Endothelial cell of umbilical vein (primary cell): ENCODE measurements around the gene TNFRSF12A. TPM values are rescaled to one million over a fixed set of nuclear protein-coding genes. Genes with fewer than 3 reads are reported as not detected.

Source experiments
- BruUV-seq: library from RNA; stranded (reverse); fragments of 400-500 nt; replicated peaks from 2 replicates; lab custom pipeline; 2021; lab: Mats Ljungman, UMichigan
- CTCF ChIA-PET: fragments of 300-600, 350-600 bp; sonication (Branson Sonifier 250); formaldehyde crosslinking; loops from one replicate; lab custom pipeline; 2021; ENCODE audit warnings: antibody characterized with exemption, inconsistent platforms; lab: Charles Lee
- POLR2A ChIA-PET: fragments of 300-600, 350-600 bp; sonication (Branson Sonifier 250); formaldehyde crosslinking; loops from one replicate; lab custom pipeline; 2021; ENCODE audit warnings: antibody characterized with exemption, inconsistent platforms; lab: Charles Lee
- DNase-seq: peaks from one replicate; pipeline ENCODE4 v3.0.0-alpha.2; 2011; ENCODE audit warnings: low read depth, low spot score
- FAIRE-seq: peaks from 2 replicates; lab custom pipeline; 2011; peaks lifted over from hg19 to GRCh38; lab: Jason Lieb, UNC
- H2AFZ ChIP-seq: 2 replicates; pipeline ENCODE4 v1.6.0; 2012; ENCODE audit warnings: low read depth, low read length, control low read depth, inconsistent platforms
- H3K27ac ChIP-seq: 2 replicates; pipeline ENCODE4 v1.5.1; 2011; ENCODE audit warnings: low read depth, mild to moderate bottlenecking, control low read depth, low read length, moderate library complexity; ENCODE audit not compliant: insufficient read depth
- H3K27me3 ChIP-seq, 2 experiments: 2 replicates each; pipeline versions ENCODE4 v1.6.0 to v1.6.1; 2011; ENCODE audit warnings: low read length in 2 of 2, mixed read lengths in 1 of 2; ENCODE audit not compliant: control insufficient read depth in 2 of 2, insufficient read depth in 2 of 2
- H3K36me3 ChIP-seq, 2 experiments: 2 replicates in 1 of 2; 3 replicates in 1 of 2; pipeline ENCODE4 v1.5.1; 2011; ENCODE audit warnings: low read length in 2 of 2, mild to moderate bottlenecking in 1 of 2, moderate library complexity in 1 of 2; ENCODE audit not compliant: control insufficient read depth in 2 of 2, insufficient read depth in 2 of 2; ENCODE audit errors: extremely low read depth in 1 of 2
- H3K4me1 ChIP-seq: 3 replicates; pipeline ENCODE4 v1.5.1; 2011; ENCODE audit warnings: mild to moderate bottlenecking, low read length; ENCODE audit not compliant: control insufficient read depth, insufficient read depth; ENCODE audit errors: extremely low read depth
- H3K4me2 ChIP-seq: 2 replicates; pipeline ENCODE4 v1.6.1; 2011; ENCODE audit warnings: low read length, control low read depth, mixed read lengths; ENCODE audit not compliant: insufficient read depth
- H3K4me3 ChIP-seq, 3 experiments: fragments of 200-600 bp in 1 of 3; sonication (generic), shearing (Covaris generic) in 1 of 3; replicated peaks in 1 of 3; 2 replicates each; pipeline ENCODE4 v1.5.1; 2011 to 2016; ENCODE audit warnings: control low read depth in 3 of 3, low read length in 3 of 3, mild to moderate bottlenecking in 2 of 3, inconsistent platforms in 1 of 3, low read depth in 1 of 3, moderate library complexity in 1 of 3; ENCODE audit not compliant: insufficient read depth in 1 of 3
- H3K79me2 ChIP-seq: 2 replicates; pipeline ENCODE4 v1.6.0; 2012; ENCODE audit warnings: low read length, inconsistent platforms; ENCODE audit not compliant: control insufficient read depth, insufficient read depth
- H3K9ac ChIP-seq: replicated peaks from 2 replicates; pipeline ENCODE3; 2011; ENCODE audit warnings: low read length, control low read depth; ENCODE audit not compliant: insufficient read depth; ENCODE audit errors: extremely low read depth
- H3K9me1 ChIP-seq: replicated peaks from 3 replicates; pipeline ENCODE4 v1.6.0; 2011; ENCODE audit warnings: mild to moderate bottlenecking, low read length; ENCODE audit not compliant: control insufficient read depth, insufficient read depth; ENCODE audit errors: extremely low read depth
- H3K9me3 ChIP-seq: replicated peaks from 2 replicates; pipeline ENCODE4 v1.5.1; 2012; ENCODE audit warnings: low read length, inconsistent platforms; ENCODE audit not compliant: control insufficient read depth, insufficient read depth
- H4K20me1 ChIP-seq: replicated peaks from 2 replicates; pipeline ENCODE3; 2011; ENCODE audit warnings: mild to moderate bottlenecking, low read length; ENCODE audit not compliant: control insufficient read depth, insufficient read depth; ENCODE audit errors: extremely low read depth
- EZH2 ChIP-seq: IDR thresholded peaks from 2 replicates; pipeline ENCODE4 v1.6.1; 2012; ENCODE audit warnings: borderline replicate concordance, low read depth, mild to moderate bottlenecking, moderate library complexity, low read length, inconsistent platforms; ENCODE audit not compliant: severe bottlenecking
- FOS ChIP-seq: IDR thresholded peaks from 2 replicates; pipeline ENCODE4 v1.6.1; 2011; ENCODE audit warnings: mild to moderate bottlenecking, low read length, moderate library complexity, borderline replicate concordance; ENCODE audit not compliant: insufficient read depth
- GATA2 ChIP-seq: IDR thresholded peaks from 2 replicates; pipeline ENCODE4 v1.7.0; 2011; ENCODE audit warnings: low read depth, mild to moderate bottlenecking, moderate library complexity, mixed read lengths, low read length; ENCODE audit not compliant: insufficient read length, insufficient read depth
- JUN ChIP-seq: IDR thresholded peaks from 2 replicates; pipeline ENCODE4 v1.6.1; 2011; ENCODE audit warnings: borderline replicate concordance, low read depth; ENCODE audit not compliant: insufficient read length, insufficient read depth
- MYC ChIP-seq: IDR thresholded peaks from one replicate; pipeline ENCODE4 v1.6.1; 2011; ENCODE audit warnings: mild to moderate bottlenecking, low read depth, low read length
- POLR2A ChIP-seq: IDR thresholded peaks from 2 replicates; pipeline ENCODE4 v1.6.1; 2012; ENCODE audit warnings: low read depth, mild to moderate bottlenecking, control low read depth, low read length
- POLR2AphosphoS5 ChIP-seq: IDR thresholded peaks from 2 replicates; pipeline ENCODE4 v1.6.1; 2012; ENCODE audit warnings: low read depth, mild to moderate bottlenecking, control low read depth, low read length, moderate library complexity; ENCODE audit not compliant: insufficient read depth
- dilution Hi-C: fragments of 300-500 bp; cut with MboI; formaldehyde crosslinking; loops from one replicate; pipeline ENCODE4 v1.15.0; 2019; ENCODE audit warnings: low sequenced_read_pairs; ENCODE audit not compliant: extremely low pct_ligation_motif_present
- intact Hi-C: fragments of 100-400 bp; cut with micrococcal nuclease; formaldehyde crosslinking; loops from one replicate; pipeline ENCODE4 v1.10.0; 2022
- polyA plus RNA-seq, 4 experiments: library from polyadenylated mRNA; depleted of rRNA in 3 of 4; stranded (reverse) in 3 of 4; unstranded in 1 of 4; fragments of >200 nt; gene quantifications; 2 replicates each; pipeline versions ENCODE4 v1.2.1 to v1.2.3, GENCODE V29; 2011 to 2012; ENCODE audit warnings: missing spikeins in 1 of 4
- total RNA-seq: library from RNA; stranded (reverse); gene quantifications from 2 replicates; pipeline ENCODE4 v1.2.3, GENCODE V29; 2021
- TF ChIP-seq, protein P1 (sequence below), 2 donors: IDR thresholded peaks; 1 replicate in 1 of 2; 2 replicates in 1 of 2; pipeline ENCODE4 v1.5.1; 2011; ENCODE audit warnings: low read length in 2 of 2, mild to moderate bottlenecking in 2 of 2, moderate library complexity in 2 of 2, control low read depth in 1 of 2, inconsistent platforms in 1 of 2, low read depth in 1 of 2; ENCODE audit not compliant: insufficient read depth in 1 of 2; ENCODE audit errors: extremely low read depth in 1 of 2
- TF ChIP-seq, protein P2 (sequence below): IDR thresholded peaks from 2 replicates; pipeline ENCODE4 v1.6.1; 2011; ENCODE audit not compliant: insufficient read depth, insufficient read length

The TNFRSF12A gene
- total and polyA plus RNA-seq, 2 donors (not counting 3 experiments of a cell fraction or from before 2014, with no cell fraction given) = 162 to 187 TPM

DNA sequence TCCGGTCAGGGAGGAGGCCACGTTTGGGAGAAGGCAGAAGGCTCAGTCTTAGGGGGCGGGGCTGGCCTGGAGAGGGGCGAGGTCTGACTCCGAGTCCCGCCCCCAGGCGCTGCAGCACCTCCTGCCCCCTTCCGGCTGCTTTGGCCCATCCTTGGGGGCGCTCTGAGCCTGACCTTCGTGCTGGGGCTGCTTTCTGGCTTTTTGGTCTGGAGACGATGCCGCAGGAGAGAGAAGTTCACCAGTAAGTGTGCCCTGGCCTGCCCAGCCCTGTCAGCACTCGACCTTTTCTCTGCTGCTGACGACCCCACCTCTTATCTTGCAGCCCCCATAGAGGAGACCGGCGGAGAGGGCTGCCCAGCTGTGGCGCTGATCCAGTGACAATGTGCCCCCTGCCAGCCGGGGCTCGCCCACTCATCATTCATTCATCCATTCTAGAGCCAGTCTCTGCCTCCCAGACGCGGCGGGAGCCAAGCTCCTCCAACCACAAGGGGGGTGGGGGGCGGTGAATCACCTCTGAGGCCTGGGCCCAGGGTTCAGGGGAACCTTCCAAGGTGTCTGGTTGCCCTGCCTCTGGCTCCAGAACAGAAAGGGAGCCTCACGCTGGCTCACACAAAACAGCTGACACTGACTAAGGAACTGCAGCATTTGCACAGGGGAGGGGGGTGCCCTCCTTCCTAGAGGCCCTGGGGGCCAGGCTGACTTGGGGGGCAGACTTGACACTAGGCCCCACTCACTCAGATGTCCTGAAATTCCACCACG, 1.5 kb downstream of the TNFRSF12A start:
- TF ChIP-seq, protein P1, sequence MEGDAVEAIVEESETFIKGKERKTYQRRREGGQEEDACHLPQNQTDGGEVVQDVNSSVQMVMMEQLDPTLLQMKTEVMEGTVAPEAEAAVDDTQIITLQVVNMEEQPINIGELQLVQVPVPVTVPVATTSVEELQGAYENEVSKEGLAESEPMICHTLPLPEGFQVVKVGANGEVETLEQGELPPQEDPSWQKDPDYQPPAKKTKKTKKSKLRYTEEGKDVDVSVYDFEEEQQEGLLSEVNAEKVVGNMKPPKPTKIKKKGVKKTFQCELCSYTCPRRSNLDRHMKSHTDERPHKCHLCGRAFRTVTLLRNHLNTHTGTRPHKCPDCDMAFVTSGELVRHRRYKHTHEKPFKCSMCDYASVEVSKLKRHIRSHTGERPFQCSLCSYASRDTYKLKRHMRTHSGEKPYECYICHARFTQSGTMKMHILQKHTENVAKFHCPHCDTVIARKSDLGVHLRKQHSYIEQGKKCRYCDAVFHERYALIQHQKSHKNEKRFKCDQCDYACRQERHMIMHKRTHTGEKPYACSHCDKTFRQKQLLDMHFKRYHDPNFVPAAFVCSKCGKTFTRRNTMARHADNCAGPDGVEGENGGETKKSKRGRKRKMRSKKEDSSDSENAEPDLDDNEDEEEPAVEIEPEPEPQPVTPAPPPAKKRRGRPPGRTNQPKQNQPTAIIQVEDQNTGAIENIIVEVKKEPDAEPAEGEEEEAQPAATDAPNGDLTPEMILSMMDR (IDR thresholded peaks at IDR 0.05; ENCODE audit: extremely low read depth in 1 of 2, insufficient read depth in 1 of 2, low read depth in 1 of 2, low read length in 2 of 2) = peak; percentile 9 to 30
- no peak for TF ChIP-seq POLR2AphosphoS5
- no peak for TF ChIP-seq JUN
- peak; percentile 59 for TF ChIP-seq FOS
- peak; percentile 76 for TF ChIP-seq POLR2A
- TF ChIP-seq MYC = no peak
- TF ChIP-seq EZH2 = no peak
- TF ChIP-seq GATA2 = no peak
- TF ChIP-seq, protein P2, sequence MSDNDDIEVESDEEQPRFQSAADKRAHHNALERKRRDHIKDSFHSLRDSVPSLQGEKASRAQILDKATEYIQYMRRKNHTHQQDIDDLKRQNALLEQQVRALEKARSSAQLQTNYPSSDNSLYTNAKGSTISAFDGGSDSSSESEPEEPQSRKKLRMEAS = no peak
- TSS peak; percentile 74 for BruUV-seq
- CTCF ChIA-PET = interaction anchor here (1.4 to 6.1 kb wide), 5 partner anchors 9 to 108 kb away, joined by 6 to 52 read pairs (median 9); no protein-coding TSS in a partner anchor
- H3K9ac ChIP-seq = peak overlapping the region; percentile 90
- peak overlapping the region; percentile 98 for H3K27ac ChIP-seq
- H3K27me3 ChIP-seq = peaks cover 0 to 2% of the 10 kb centered on the region in 2 experiments
- H3K9me3 ChIP-seq = no peaks in the 10 kb centered on the region
- H3K36me3 ChIP-seq = peaks cover 0 to 5% of the 10 kb centered on the region in 2 experiments
- peaks cover 18% of the 10 kb centered on the region for H3K4me1 ChIP-seq
- POLR2A ChIA-PET = interaction anchor here (0.6 to 2.2 kb wide), 5 partner anchors 14 to 139 kb away, joined by 3 to 16 read pairs (median 4); partner anchors contain the start of gene ZNF213
- H3K79me2 ChIP-seq = peaks cover 2% of the 10 kb centered on the region
- no peak overlapping the region for H2AFZ ChIP-seq
- peak overlapping the region; percentile 83 for H3K4me2 ChIP-seq
- DNase-seq (peak; percentile 65), FAIRE-seq (peak; percentile 62)
- peak overlapping the region; percentile 45 to 61 (median 53) for H3K4me3 ChIP-seq
- dilution Hi-C loops = no loop called here
- H3K9me1 ChIP-seq = no peaks in the 10 kb centered on the region
- no peaks in the 10 kb centered on the region for H4K20me1 ChIP-seq
- intact Hi-C loops = loop anchor here (2.0 kb wide), 1 partner anchor 117 kb away; no protein-coding TSS in a partner anchor
